ENCODE measurements around the gene DHPS. TPM values are rescaled to one million over a fixed set of nuclear protein-coding genes. Genes with fewer than 3 reads are reported as not detected.

Gene DHPS
- total and polyA plus RNA-seq, 2 donors (not counting 3 experiments of a cell fraction or from before 2014, with no cell fraction given), result 68.4 to 90.1 TPM

- DNase-seq (ENCODE audit: low read depth, low spot score), result no peak
- Histone ChIP-seq H3K4me2 (ENCODE audit: insufficient read depth, low read length) (no peak overlapping the region), H3K27me3 (ENCODE audit: control insufficient read depth in 2 of 2, insufficient read depth in 2 of 2, low read length in 2 of 2) (no peaks in the 10 kb centered on the region), H3K9ac (replicated peaks; ENCODE audit: extremely low read depth, insufficient read depth, low read length) (no peak overlapping the region), H4K20me1 (replicated peaks; ENCODE audit: control insufficient read depth, extremely low read depth, insufficient read depth, low read length) (no peaks in the 10 kb centered on the region), H3K36me3 (ENCODE audit: control insufficient read depth in 2 of 2, extremely low read depth in 1 of 2, insufficient read depth in 2 of 2, low read length in 2 of 2) (peaks cover 0 to 1% of the 10 kb centered on the region in 2 experiments), H3K4me1 (ENCODE audit: control insufficient read depth, extremely low read depth, insufficient read depth, low read length) (no peaks in the 10 kb centered on the region), H3K79me2 (ENCODE audit: control insufficient read depth, insufficient read depth, low read length) (no peaks in the 10 kb centered on the region), H3K9me1 (replicated peaks; ENCODE audit: control insufficient read depth, extremely low read depth, insufficient read depth, low read length) (no peaks in the 10 kb centered on the region), H2AFZ (ENCODE audit: low read depth, low read length) (no peak overlapping the region), H3K9me3 (replicated peaks; ENCODE audit: control insufficient read depth, insufficient read depth, low read length) (no peaks in the 10 kb centered on the region), H3K4me3 (replicated peaks in 1 of 3; ENCODE audit: insufficient read depth in 1 of 3, low read depth in 1 of 3, low read length in 3 of 3) (no peak overlapping the region), H3K27ac (ENCODE audit: insufficient read depth, low read depth, low read length) (no peak overlapping the region)
- no peak for FAIRE-seq
- ChIA-PET CTCF (interaction anchor here (2.1 kb wide), 1 partner anchor 17 kb away, joined by 8 read pairs; no protein-coding TSS in a partner anchor), POLR2A (interaction anchor here (0.5 kb wide), 1 partner anchor 22 kb away, joined by 4 read pairs; no protein-coding TSS in a partner anchor)
- TF ChIP-seq GATA2 (IDR thresholded peaks at IDR 0.05; ENCODE audit: insufficient read depth, insufficient read length, low read depth, low read length), result no peak
- TF ChIP-seq EZH2 (IDR thresholded peaks at IDR 0.05; ENCODE audit: borderline replicate concordance, low read depth, low read length, severe bottlenecking), result no peak
- TF ChIP-seq POLR2AphosphoS5 (IDR thresholded peaks at IDR 0.05; ENCODE audit: insufficient read depth, low read depth, low read length), result no peak
- no peak for TF ChIP-seq MYC (IDR thresholded peaks at IDR 0.05; ENCODE audit: low read depth, low read length)
- no peak for TF ChIP-seq POLR2A (IDR thresholded peaks at IDR 0.05; ENCODE audit: low read depth, low read length)
- TF ChIP-seq CTCF (IDR thresholded peaks at IDR 0.05; ENCODE audit: extremely low read depth in 1 of 2, insufficient read depth in 1 of 2, low read depth in 1 of 2, low read length in 2 of 2), result peak in 1 of 2 donors; percentile 4
- dilution Hi-C loops (cut with MboI; ENCODE audit: extremely low pct_ligation_motif_present, low sequenced_read_pairs), result no loop called here
- intact Hi-C loops (cut with micrococcal nuclease), result no loop called here
- BruUV-seq (replicated peaks), result no TSS peak
Measured at GRCh38 chr19:12656899-12657571, 24.6 kb downstream of the DHPS start.
